Measurements from ENCODE around the gene CCDC24.

DNA sequence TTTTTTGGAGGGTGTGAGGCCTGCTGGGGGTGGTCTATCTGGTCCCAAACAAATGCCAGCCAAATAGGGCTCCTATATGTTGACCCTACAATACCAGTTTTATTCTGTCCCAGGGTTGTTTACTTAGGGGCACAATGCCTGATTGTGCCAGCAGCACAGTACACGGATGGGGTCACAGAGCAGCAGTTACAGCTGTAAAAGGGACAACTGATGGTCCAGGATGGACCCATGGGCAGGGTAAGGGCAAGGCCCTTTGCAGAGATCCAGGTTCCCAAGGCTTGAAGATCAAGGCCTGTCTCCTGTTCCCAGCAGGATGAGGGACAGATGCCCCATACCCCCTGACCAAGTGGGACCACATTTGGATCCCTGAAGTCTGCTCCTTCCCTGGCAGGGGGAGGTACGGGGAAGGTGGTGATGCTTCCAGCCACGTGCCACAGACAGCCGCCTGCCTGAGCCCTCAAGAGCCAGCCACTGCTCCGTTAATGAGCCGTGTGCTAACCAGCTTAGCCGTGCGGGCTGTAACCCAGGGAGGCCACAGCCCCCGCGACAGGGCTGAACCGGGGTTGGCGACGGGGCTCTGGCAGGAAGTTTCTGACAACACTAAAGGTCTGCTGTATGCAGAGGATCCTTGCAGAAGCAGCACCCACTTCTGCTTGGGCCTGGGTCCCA is 21.7 kb downstream of the CCDC24 start:
- TF ChIP-seq CTCF (IDR thresholded peaks at IDR 0.05) (no peak), POLR2A (IDR thresholded peaks at IDR 0.05) (no peak)
